CD14-positive monocyte (primary cell): Measurements from ENCODE around the gene DIMT1. TPM values are rescaled to one million over a fixed set of nuclear protein-coding genes. Genes with fewer than 3 reads are reported as not detected.

Experiments
- DNase-seq, 3 donors: peaks; one replicate each; pipeline ENCODE4 v3.0.0-alpha.2; 2011 to 2022
- H2AFZ ChIP-seq: 2 replicates; pipeline ENCODE4 v1.6.0; 2012; ENCODE audit warnings: mild to moderate bottlenecking, low read depth, low read length, inconsistent platforms; ENCODE audit not compliant: insufficient read depth, poor library complexity, severe bottlenecking
- H3K27ac ChIP-seq, 2 donors: 1 replicate in 1 of 2; 2 replicates in 1 of 2; pipeline ENCODE4 v1.5.1; 2012 to 2013; ENCODE audit warnings: low read length in 2 of 2, control low read depth in 1 of 2, inconsistent platforms in 1 of 2, low read depth in 1 of 2, mild to moderate bottlenecking in 1 of 2
- H3K27me3 ChIP-seq, 2 donors: one replicate each; pipeline versions ENCODE4 v1.6.0 to v1.6.1; 2011 to 2013; ENCODE audit warnings: low read length in 2 of 2; ENCODE audit not compliant: control insufficient read depth in 2 of 2, insufficient read depth in 2 of 2
- H3K36me3 ChIP-seq, 2 donors: replicated peaks in 1 of 2; 1 replicate in 1 of 2; 2 replicates in 1 of 2; pipeline versions ENCODE4 v1.5.1 to v1.6.1; 2012 to 2013; ENCODE audit warnings: low read length in 2 of 2, control low read depth in 1 of 2, inconsistent platforms in 1 of 2, mild to moderate bottlenecking in 1 of 2; ENCODE audit not compliant: insufficient read depth in 2 of 2, control insufficient read depth in 1 of 2
- H3K4me1 ChIP-seq, 2 donors: 1 replicate in 1 of 2; 2 replicates in 1 of 2; pipeline versions ENCODE4 v1.5.1 to v1.6.1; 2012 to 2013; ENCODE audit warnings: low read length in 2 of 2, control low read depth in 1 of 2, inconsistent platforms in 1 of 2, mild to moderate bottlenecking in 1 of 2, moderate library complexity in 1 of 2; ENCODE audit not compliant: insufficient read depth in 2 of 2, control insufficient read depth in 1 of 2
- H3K4me2 ChIP-seq: replicated peaks from 2 replicates; pipeline ENCODE3; 2012; ENCODE audit warnings: low read length, moderate library complexity, mild to moderate bottlenecking; ENCODE audit not compliant: poor library complexity, severe bottlenecking; ENCODE audit errors: extremely low read depth
- H3K4me3 ChIP-seq, 3 experiments: fragments of 200-600 bp in 1 of 3; sonication (generic) in 1 of 3; replicated peaks in 1 of 3; 1 replicate in 2 of 3; 2 replicates in 1 of 3; pipeline ENCODE4 v1.5.1; 2011 to 2013; ENCODE audit warnings: low read length in 3 of 3, mild to moderate bottlenecking in 3 of 3, control low read depth in 2 of 3, low read depth in 2 of 3, inconsistent platforms in 1 of 3, moderate library complexity in 1 of 3
- H3K79me2 ChIP-seq: 2 replicates; pipeline ENCODE4 v1.6.0; 2012; ENCODE audit warnings: mild to moderate bottlenecking, control low read depth, inconsistent platforms, low read length, moderate library complexity; ENCODE audit not compliant: insufficient read depth
- H3K9ac ChIP-seq: 2 replicates; pipeline ENCODE4 v1.6.0; 2017; ENCODE audit warnings: low read length, mild to moderate bottlenecking; ENCODE audit not compliant: insufficient read depth, poor library complexity, severe bottlenecking
- H3K9me3 ChIP-seq, 2 donors: replicated peaks in 1 of 2; 1 replicate in 1 of 2; 2 replicates in 1 of 2; pipeline versions ENCODE4 v1.5.1 to v1.6.1; 2012 to 2013; ENCODE audit warnings: low read length in 2 of 2, control low read depth in 1 of 2; ENCODE audit not compliant: control insufficient read depth in 1 of 2, insufficient read depth in 1 of 2
- H4K20me1 ChIP-seq: 2 replicates; pipeline ENCODE4 v1.6.0; 2012; ENCODE audit warnings: mild to moderate bottlenecking, low read length, control low read depth, moderate library complexity; ENCODE audit not compliant: insufficient read depth
- H3K27ac Mint-ChIP-seq, 7 donors: one replicate each; pipeline ENCODE4 v1.8.0; 2020; ENCODE audit warnings: mild to moderate bottlenecking in 7 of 7, mixed read lengths in 7 of 7, moderate library complexity in 6 of 7, inconsistent platforms in 2 of 7
- H3K27me3 Mint-ChIP-seq, 3 donors: one replicate each; pipeline ENCODE4 v1.8.0; 2021 to 2022; ENCODE audit warnings: low read depth in 3 of 3, mild to moderate bottlenecking in 3 of 3, mixed read lengths in 3 of 3, moderate library complexity in 3 of 3, inconsistent platforms in 1 of 3
- H3K36me3 Mint-ChIP-seq, 2 donors: one replicate each; pipeline ENCODE4 v1.8.0; 2020; ENCODE audit warnings: mixed read lengths in 2 of 2, inconsistent platforms in 1 of 2, mild to moderate bottlenecking in 1 of 2
- H3K4me1 Mint-ChIP-seq: one replicate; pipeline ENCODE4 v1.8.0; 2020; ENCODE audit warnings: mild to moderate bottlenecking, mixed read lengths
- H3K4me3 Mint-ChIP-seq, 2 donors: one replicate each; pipeline ENCODE4 v1.8.0; 2020; ENCODE audit warnings: mild to moderate bottlenecking in 2 of 2, mixed read lengths in 2 of 2, moderate library complexity in 1 of 2
- H3K9me3 Mint-ChIP-seq, 7 donors: one replicate each; pipeline ENCODE4 v1.8.0; 2020 to 2022; ENCODE audit warnings: mixed read lengths in 7 of 7, mild to moderate bottlenecking in 6 of 7, moderate library complexity in 6 of 7, inconsistent platforms in 2 of 7
- WGBS: methylation state at CpG from one replicate; pipeline ENCODE4 v1.1.5; 2013; ENCODE audit warnings: missing lambda C conversion rate; ENCODE audit not compliant: insufficient coverage; 5-methylcytosine and 5-hydroxymethylcytosine counted together
- intact Hi-C, 2 donors: fragments of 100-400 bp; cut with micrococcal nuclease; formaldehyde crosslinking; loops; one replicate each; pipeline versions ENCODE4 v1.15.0 to v1.15.1; 2023
- polyA plus RNA-seq, 3 donors: library from polyadenylated mRNA; depleted of rRNA in 1 of 3; unstranded in 2 of 3; stranded (reverse) in 1 of 3; fragments of 300-500 nt in 2 of 3; fragments of >200 nt in 1 of 3; fragmentation: Illumina TruSeq in 2 of 3; gene quantifications; 1 replicate in 2 of 3; 2 replicates in 1 of 3; pipeline ENCODE4 v1.2.3, GENCODE V29; 2012 to 2021
- TF ChIP-seq, protein P1 (sequence below): fragments of 200-600 bp; IDR thresholded peaks from one replicate; pipeline ENCODE4 v1.8.0; 2022; ENCODE audit warnings: antibody characterized with exemption, mild to moderate bottlenecking

The DIMT1 gene
- polyA plus RNA-seq, 3 donors, result 10.1 to 27.6 (median 25.1) TPM

DNA sequence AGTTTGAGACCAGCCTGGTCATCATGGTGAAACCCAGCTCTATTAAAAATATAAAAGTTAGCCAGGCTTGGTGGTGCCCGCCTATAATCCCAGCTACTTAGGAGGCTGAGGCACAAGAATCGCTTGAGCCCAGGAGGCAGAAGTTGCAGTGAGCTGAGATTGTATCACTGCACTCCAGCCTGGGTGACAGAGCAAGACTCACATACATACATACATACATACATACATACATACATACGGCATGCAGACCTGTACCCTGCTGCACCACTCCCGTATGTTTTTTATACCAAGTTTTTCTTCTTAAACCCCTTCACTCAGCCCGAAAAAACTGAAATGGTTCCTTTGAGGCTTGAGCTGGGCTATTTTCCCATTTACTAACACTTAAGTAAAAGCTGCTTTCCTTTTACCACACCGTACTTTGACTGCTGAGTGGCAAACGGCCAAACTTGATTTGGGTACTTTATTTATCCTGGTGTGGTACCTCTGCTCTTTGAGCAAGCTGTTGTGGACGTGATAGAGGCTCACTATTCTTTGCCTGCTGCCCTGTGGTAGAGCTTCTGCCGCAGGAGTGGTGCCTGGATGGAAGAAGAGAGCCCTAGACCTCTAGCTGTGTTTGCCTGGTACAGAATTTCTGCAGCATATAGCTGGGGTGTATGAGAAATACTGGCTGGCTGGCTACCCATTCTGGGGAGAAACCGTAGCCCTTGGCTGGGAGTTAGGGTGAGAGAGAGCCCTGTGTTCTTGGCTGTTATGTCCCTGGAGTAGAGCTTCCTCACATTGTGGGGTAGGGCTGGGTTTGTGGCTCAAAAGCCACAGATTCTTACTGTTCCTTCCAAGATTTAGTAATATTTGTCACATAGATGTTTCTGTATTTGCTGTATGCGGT, 28.3 kb upstream of the DIMT1 start:
- Histone ChIP-seq H4K20me1 (peaks cover 3% of the 10 kb centered on the region), H3K4me2 (peak overlapping the region; percentile 31), H3K9ac (peak overlapping the region; percentile 36), H3K79me2 (peaks cover 64% of the 10 kb centered on the region), H3K27ac (peak overlapping the region; percentile 29 to 73), H2AFZ (peak overlapping the region; percentile 19), H3K4me1 (peaks cover 23 to 26% of the 10 kb centered on the region in 2 donors), H3K9me3 (no peaks in the 10 kb centered on the region), H3K4me3 (peak overlapping the region in 1 of 3 experiments; percentile 20), H3K36me3 (no peaks in the 10 kb centered on the region), H3K27me3 (no peaks in the 10 kb centered on the region)
- 49% methylated on average over 9 of the region's 11 CpGs for WGBS
- Mint-ChIP-seq H3K9me3 (no peaks in the 10 kb centered on the region), H3K27ac (peak overlapping the region; percentile 11 to 87 (median 75)), H3K4me1 (peaks cover 33% of the 10 kb centered on the region), H3K4me3 (peak overlapping the region in 1 of 2 donors; percentile 78), H3K36me3 (peaks cover 0 to 6% of the 10 kb centered on the region in 2 donors), H3K27me3 (no peaks in the 10 kb centered on the region)
- intact Hi-C loops, result no loop called here
- TF ChIP-seq, protein P1, sequence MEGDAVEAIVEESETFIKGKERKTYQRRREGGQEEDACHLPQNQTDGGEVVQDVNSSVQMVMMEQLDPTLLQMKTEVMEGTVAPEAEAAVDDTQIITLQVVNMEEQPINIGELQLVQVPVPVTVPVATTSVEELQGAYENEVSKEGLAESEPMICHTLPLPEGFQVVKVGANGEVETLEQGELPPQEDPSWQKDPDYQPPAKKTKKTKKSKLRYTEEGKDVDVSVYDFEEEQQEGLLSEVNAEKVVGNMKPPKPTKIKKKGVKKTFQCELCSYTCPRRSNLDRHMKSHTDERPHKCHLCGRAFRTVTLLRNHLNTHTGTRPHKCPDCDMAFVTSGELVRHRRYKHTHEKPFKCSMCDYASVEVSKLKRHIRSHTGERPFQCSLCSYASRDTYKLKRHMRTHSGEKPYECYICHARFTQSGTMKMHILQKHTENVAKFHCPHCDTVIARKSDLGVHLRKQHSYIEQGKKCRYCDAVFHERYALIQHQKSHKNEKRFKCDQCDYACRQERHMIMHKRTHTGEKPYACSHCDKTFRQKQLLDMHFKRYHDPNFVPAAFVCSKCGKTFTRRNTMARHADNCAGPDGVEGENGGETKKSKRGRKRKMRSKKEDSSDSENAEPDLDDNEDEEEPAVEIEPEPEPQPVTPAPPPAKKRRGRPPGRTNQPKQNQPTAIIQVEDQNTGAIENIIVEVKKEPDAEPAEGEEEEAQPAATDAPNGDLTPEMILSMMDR, result no peak
- DNase-seq, result no peak

DNA sequence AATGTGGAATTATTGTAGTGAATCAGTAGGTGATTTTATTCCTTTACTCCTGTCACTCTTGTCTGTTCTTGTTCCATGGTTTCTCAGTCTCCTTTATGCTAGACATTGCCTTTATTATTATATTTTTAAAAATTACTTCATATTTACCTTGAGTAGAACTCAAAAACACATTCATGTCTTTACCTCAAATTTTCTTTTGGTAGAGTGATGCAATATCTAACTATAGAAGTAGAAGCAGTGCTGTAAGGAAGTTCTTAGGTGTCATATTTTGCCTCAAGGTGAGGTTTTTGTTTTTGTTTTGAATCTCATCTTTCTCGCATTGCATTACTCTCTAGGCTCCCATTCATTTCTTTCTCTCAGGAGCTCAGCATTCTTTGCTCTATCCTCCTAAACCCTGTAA, 21.1 kb upstream of the DIMT1 start:
- Mint-ChIP-seq H3K36me3 (peaks cover 0 to 15% of the 10 kb centered on the region in 2 donors), H3K4me1 (peaks cover 3% of the 10 kb centered on the region), H3K9me3 (peaks cover 0 to 5% (median 2%) of the 10 kb centered on the region in 7 donors), H3K4me3 (no peak overlapping the region), H3K27me3 (no peaks in the 10 kb centered on the region), H3K27ac (peak overlapping the region in 1 of 7 donors; percentile 23)
- no peaks in the 10 kb centered on the region for H4K20me1 ChIP-seq
- DNase-seq, result no peak
- WGBS, result no CpG with 5 or more reads among the region's 1 CpG
- H3K9me3 ChIP-seq, result no peaks in the 10 kb centered on the region
- intact Hi-C loops, result no loop called here
- no peaks in the 10 kb centered on the region for H3K4me1 ChIP-seq
- TF ChIP-seq, protein P1, result no peak
- H3K27ac ChIP-seq, result no peak overlapping the region
- H3K4me2 ChIP-seq, result no peak overlapping the region
- H3K4me3 ChIP-seq, result no peak overlapping the region
- H3K27me3 ChIP-seq, result no peaks in the 10 kb centered on the region
- H3K79me2 ChIP-seq, result peaks cover 52% of the 10 kb centered on the region
- H2AFZ ChIP-seq, result no peak overlapping the region
- H3K36me3 ChIP-seq, result no peaks in the 10 kb centered on the region
- H3K9ac ChIP-seq, result no peak overlapping the region
